Spleen (tissue), 11 donors: Measurements from ENCODE around the gene CAPN9. TPM values are rescaled to one million over a fixed set of nuclear protein-coding genes. Genes with fewer than 3 reads are reported as not detected.
A peak's percentile ranks its signal among the peaks of the same experiment; 100 is the strongest.

Experiments used
- DNase-seq: peaks from one replicate; pipeline ENCODE4 v3.0.0-alpha.2; 2020
- H3K27ac ChIP-seq, 8 donors: fragments of 200-600 bp; sonication (generic) in 7 of 8; 1 replicate in 4 of 8; 2 replicates in 4 of 8; pipeline versions ENCODE4 v1.5.0 to v1.8.0; 2016 to 2021; ENCODE audit warnings: inconsistent platforms in 4 of 8, mild to moderate bottlenecking in 4 of 8, moderate library complexity in 1 of 8
- H3K27me3 ChIP-seq, 7 donors: fragments of 200-600 bp; sonication (generic) in 6 of 7; replicated peaks in 1 of 7; 1 replicate in 4 of 7; 2 replicates in 3 of 7; pipeline versions ENCODE4 v1.5.0 to v1.8.0; 2016 to 2021; ENCODE audit warnings: inconsistent platforms in 3 of 7, mild to moderate bottlenecking in 1 of 7
- H3K36me3 ChIP-seq, 6 donors: fragments of 200-600 bp; sonication (generic) in 5 of 6; 1 replicate in 4 of 6; 2 replicates in 2 of 6; pipeline versions ENCODE4 v1.5.0 to v1.8.0; 2016 to 2021; ENCODE audit warnings: inconsistent platforms in 2 of 6
- H3K4me1 ChIP-seq, 6 donors: fragments of 200-600 bp; sonication (generic) in 5 of 6; 1 replicate in 3 of 6; 2 replicates in 3 of 6; pipeline versions ENCODE4 v1.5.0 to v1.8.0; 2016 to 2021; ENCODE audit warnings: inconsistent platforms in 3 of 6
- H3K4me3 ChIP-seq, 8 donors: fragments of 200-600 bp; sonication (generic) in 7 of 8; 1 replicate in 4 of 8; 2 replicates in 4 of 8; pipeline versions ENCODE4 v1.5.0 to v1.8.0; 2016 to 2021; ENCODE audit warnings: inconsistent platforms in 4 of 8, mild to moderate bottlenecking in 4 of 8, moderate library complexity in 2 of 8
- H3K9me3 ChIP-seq, 8 donors: fragments of 200-600 bp; sonication (generic) in 7 of 8; 1 replicate in 4 of 8; 2 replicates in 4 of 8; pipeline versions ENCODE4 v1.5.0 to v1.8.0; 2016 to 2021; ENCODE audit warnings: inconsistent platforms in 4 of 8
- CTCF ChIP-seq, 11 experiments: fragments of 200-600 bp in 7 of 11; fragments of 450-650 bp in 4 of 11; sonication (generic) in 4 of 11; IDR thresholded peaks in 8 of 11; conservative IDR thresholded peaks in 3 of 11; 1 replicate in 7 of 11; 2 replicates in 4 of 11; pipeline versions ENCODE4 v1.4.0 to v1.8.0; 2016 to 2021; ENCODE audit warnings: antibody characterized with exemption in 11 of 11, inconsistent platforms in 4 of 11, mild to moderate bottlenecking in 1 of 11
- POLR2A ChIP-seq, 3 donors: fragments of 450-650 bp; IDR thresholded peaks; one replicate each; pipeline ENCODE4 v1.5.1; 2017; ENCODE audit warnings: antibody characterized with exemption in 3 of 3, mild to moderate bottlenecking in 1 of 3
- POLR2AphosphoS5 ChIP-seq, 3 donors: sonication (generic); formaldehyde crosslinking; IDR thresholded peaks; one replicate each; pipeline ENCODE4 v1.5.1; 2017; ENCODE audit warnings: antibody characterized with exemption in 3 of 3
- WGBS, 5 donors: extraction: QIAGEN DNeasy Blood & Tissue Kit in 3 of 5; methylation state at CpG; one replicate each; pipeline versions ENCODE4 v1.1.5 to v1.1.7; 2013 to 2018; 5-methylcytosine and 5-hydroxymethylcytosine counted together
- intact Hi-C: fragments of 100-400 bp; cut with DNase I; formaldehyde crosslinking; loops from one replicate; pipeline ENCODE4 v1.15.0; 2023; ENCODE audit warnings: low total_unique reads
- polyA plus RNA-seq, 3 donors: library from polyadenylated mRNA; stranded (reverse); fragments of 200-250 nt; gene quantifications; one replicate each; pipeline ENCODE4 v1.2.1, GENCODE V29; 2013
- total RNA-seq, 7 donors: library from RNA; depleted of rRNA in 3 of 7; stranded (reverse); fragments of >200 nt in 3 of 7; fragmentation: NEBNext Ultra II Directional in 4 of 7; extraction: Animal tissue kit (Norgen Biotek cat#: 25700) in 4 of 7; gene quantifications; one replicate each; pipeline versions ENCODE4 v1.1.0 to v1.2.1, GENCODE V29; 2016 to 2021
- donor health status: healthy with polysubstance abuse.
- donor health status: DM: no; HTN: no; CAD: no; lungs with moderate emphysema.
- donor health status: DM: no; HTN: no; CAD: no.
- donor health status: Bipolar disorder and iron deficiency.
- donor health status: healthy.
- donor health status: DM: no; HTN: no; CAD: no.
- donor health status: DM: yes; HTN: yes; CAD: no.

Gene CAPN9
- total and polyA plus RNA-seq, 10 donors: 0.05 TPM; not detected in 9

GRCh38 chr1:230700132-230700531, 47.1 kb upstream of the CAPN9 start:
- Histone ChIP-seq H3K9me3 (no peaks in the 10 kb centered on the region), H3K4me1 (peaks cover 0 to under 1% (median 0%) of the 10 kb centered on the region in 6 donors), H3K4me3 (no peak overlapping the region), H3K36me3 (no peaks in the 10 kb centered on the region), H3K27ac (no peak overlapping the region), H3K27me3 (no peaks in the 10 kb centered on the region)
- 80 to 93% (median 85%) methylated on average over 4 of the region's 4 CpGs for WGBS, 5 donors
- TF ChIP-seq POLR2A (IDR thresholded peaks at IDR 0.05): no peak
- no peak for TF ChIP-seq CTCF (IDR thresholded peaks at IDR 0.05 in 8 of 11, conservative IDR thresholded peaks at IDR 0.05 in 3 of 11)
- TF ChIP-seq POLR2AphosphoS5 (IDR thresholded peaks at IDR 0.05): no peak
- intact Hi-C loops: no loop called here
- DNase-seq: no peak

DNA sequence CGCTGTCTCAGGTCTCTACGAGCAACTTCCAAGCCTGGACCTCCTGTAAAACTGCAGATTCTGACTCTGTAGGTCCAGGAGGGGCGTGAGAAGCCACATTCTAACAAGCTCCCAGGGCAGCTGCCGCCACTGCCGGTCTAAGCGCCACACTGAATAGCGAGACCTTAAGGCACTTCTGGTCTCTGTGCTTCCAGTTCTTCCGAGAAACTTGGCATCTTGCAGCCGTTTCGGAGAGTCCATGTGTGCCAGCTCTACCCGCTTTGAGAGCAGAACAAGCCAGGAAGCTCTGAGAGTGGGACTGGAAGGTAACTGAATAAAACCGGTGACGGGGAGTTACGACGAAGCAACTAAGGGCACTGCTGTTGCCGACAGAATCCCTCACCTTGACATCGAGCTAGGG, 45.8 kb upstream of the CAPN9 start:
- no peaks in the 10 kb centered on the region for H3K27me3 ChIP-seq
- no peaks in the 10 kb centered on the region for H3K36me3 ChIP-seq
- no peaks in the 10 kb centered on the region for H3K9me3 ChIP-seq
- no peak for DNase-seq
- WGBS, 5 donors: 84 to 91% (median 85%) methylated on average over 17 of the region's 17 CpGs
- intact Hi-C loops: no loop called here
- no peaks in the 10 kb centered on the region for H3K4me1 ChIP-seq
- TF ChIP-seq POLR2AphosphoS5 (IDR thresholded peaks at IDR 0.05) (no peak), CTCF (IDR thresholded peaks at IDR 0.05 in 8 of 11, conservative IDR thresholded peaks at IDR 0.05 in 3 of 11) (no peak), POLR2A (IDR thresholded peaks at IDR 0.05) (no peak)
- no peak overlapping the region for H3K4me3 ChIP-seq
- no peak overlapping the region for H3K27ac ChIP-seq

DNA sequence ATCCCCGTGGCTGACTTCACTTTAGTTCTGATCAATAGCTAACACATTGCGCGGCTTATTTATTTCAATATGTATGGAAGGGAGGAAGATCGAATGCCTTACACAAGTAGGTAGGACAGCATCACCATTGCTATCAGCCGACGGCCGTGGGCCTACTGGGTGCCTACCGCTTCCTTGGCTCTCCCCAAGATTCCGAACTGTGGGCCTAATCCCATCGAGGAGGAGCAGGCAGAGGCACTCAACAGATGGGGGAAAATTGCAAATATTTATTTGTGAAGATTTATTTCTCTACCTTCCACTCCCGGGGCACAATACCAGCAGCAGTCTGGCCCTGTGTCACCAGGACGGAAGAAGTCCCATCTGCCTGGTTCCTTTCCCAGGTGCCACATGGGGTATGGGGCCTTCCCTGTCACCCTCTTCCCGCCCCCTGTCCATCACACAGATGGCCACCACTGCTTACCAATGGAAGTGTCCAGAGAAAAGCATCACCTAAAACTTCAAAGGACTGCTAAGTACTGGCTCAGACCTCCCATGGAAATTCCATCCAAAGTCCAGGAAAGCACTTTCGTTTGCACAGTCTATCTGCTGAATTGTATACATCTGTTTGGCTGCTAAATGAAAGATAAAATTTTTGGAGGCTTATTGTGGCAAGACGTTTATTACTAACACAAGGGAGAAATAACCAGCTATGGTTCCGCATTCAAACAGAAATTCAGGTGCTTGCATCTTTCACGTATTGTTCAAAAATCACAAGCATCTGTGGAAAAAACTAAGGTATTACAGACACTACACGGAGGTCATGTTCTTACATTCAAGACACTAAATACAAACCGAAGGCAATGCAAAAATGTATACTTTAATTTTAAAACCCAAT, 45.1 kb upstream of the CAPN9 start:
- intact Hi-C loops: no loop called here
- Histone ChIP-seq H3K4me3 (no peak overlapping the region), H3K9me3 (no peaks in the 10 kb centered on the region), H3K27ac (no peak overlapping the region), H3K4me1 (no peaks in the 10 kb centered on the region), H3K36me3 (no peaks in the 10 kb centered on the region), H3K27me3 (no peaks in the 10 kb centered on the region)
- DNase-seq: no peak
- 81 to 94% (median 90%) methylated on average over 19 of the region's 19 CpGs for WGBS, 5 donors
- no peak for TF ChIP-seq CTCF (IDR thresholded peaks at IDR 0.05 in 8 of 11, conservative IDR thresholded peaks at IDR 0.05 in 3 of 11)
- TF ChIP-seq POLR2AphosphoS5 (IDR thresholded peaks at IDR 0.05): no peak
- TF ChIP-seq POLR2A (IDR thresholded peaks at IDR 0.05): no peak

DNA sequence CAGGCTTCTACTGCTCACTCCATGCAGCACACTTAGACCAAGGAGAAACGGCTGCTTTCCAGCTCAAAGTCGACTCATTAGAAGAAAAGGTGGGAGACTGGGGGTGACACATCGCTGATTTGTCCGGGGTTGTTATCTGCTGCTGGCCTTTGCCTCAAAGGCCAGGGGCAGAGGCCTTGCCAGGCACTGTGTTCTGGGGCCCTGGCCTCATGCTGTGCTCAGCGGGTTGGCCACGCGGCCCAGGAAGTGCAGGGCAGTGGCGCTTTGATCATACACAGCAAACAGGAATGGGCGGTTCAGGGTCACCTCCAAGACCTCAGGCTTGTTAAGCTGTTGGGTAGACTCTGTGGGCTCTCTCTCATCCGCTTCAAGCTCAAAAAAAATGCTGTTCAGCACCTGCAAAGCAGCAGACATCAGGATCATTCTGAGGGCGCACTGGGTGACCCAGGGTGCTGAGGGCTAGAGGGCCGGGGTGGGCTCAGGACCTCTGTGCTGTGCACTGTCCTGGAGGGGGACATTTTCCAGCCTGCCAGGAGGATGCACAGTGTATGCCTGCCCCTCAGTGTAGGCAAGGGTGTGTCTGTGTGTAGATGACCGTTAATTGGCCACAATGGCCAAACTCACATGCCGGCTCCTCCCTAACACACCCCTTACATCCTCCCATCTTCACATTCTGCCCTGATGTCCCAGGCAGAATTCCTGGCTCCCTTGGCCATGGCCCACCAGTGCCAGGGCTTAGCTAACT, 44.1 kb upstream of the CAPN9 start:
- intact Hi-C loops: no loop called here
- Histone ChIP-seq H3K9me3 (no peaks in the 10 kb centered on the region), H3K27ac (no peak overlapping the region), H3K27me3 (peaks cover 0 to 6% (median 0%) of the 10 kb centered on the region in 7 donors), H3K4me3 (no peak overlapping the region), H3K4me1 (no peaks in the 10 kb centered on the region), H3K36me3 (no peaks in the 10 kb centered on the region)
- TF ChIP-seq POLR2AphosphoS5 (IDR thresholded peaks at IDR 0.05) (peak in 1 of 3 donors; percentile 31), CTCF (IDR thresholded peaks at IDR 0.05 in 8 of 11, conservative IDR thresholded peaks at IDR 0.05 in 3 of 11) (no peak)
- WGBS, 5 donors: 64 to 75% (median 71%) methylated on average over 13 to 14 of the region's 14 CpGs
- DNase-seq: no peak
